ENCODE measurements around the gene LRRC58.

DNA sequence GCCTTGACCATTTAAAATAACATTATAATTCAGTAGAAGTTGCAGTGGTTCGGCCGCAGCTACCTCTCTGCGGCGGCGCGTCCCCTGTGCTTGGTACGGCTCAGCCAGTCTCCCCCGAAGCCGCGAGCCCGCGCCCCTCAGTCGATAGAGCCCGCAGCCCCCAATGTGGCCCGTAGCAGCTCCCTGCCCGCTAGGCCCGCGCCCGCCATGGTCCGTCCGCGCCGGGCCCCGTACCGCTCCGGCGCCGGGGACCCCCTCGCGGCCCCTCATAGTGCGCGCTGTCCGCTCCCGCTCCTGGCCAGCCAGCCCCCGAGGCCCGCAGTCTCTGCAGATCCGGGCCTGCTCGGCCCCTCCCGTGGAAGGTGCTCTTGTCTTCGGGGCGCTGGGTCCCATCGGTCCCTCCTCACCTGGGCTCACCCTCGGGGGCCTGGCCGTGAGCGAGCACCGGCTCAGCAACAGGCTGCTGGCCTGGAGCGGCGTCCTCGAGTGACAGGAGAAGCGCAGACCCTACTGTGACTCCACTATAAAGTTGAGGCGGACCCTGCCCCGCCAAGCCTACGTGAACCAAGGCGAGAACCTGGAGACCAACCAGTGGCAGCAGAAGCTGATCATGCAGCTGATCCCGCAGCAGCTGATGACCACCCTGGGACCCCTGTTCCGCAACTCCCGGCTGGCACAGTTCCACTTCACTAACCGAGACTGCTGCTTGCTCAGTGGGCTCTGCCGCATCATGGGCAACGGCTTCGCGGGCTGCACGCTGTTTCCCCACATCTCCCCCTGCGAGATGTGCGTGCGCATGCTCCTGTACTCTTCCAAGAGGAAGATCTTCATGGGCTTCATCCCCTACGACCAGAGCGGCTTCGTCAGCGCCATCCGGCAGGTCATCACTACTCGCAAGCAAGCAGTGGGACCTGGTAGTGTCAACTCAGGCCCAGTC, 42.4 kb downstream of the LRRC58 start:
- TF ChIP-seq POLR2A (IDR thresholded peaks at IDR 0.05): no peak
- no peak for TF ChIP-seq CTCF (IDR thresholded peaks at IDR 0.05)
- no peak for TF ChIP-seq EP300 (IDR thresholded peaks at IDR 0.05)
- TF ChIP-seq POLR2AphosphoS5 (IDR thresholded peaks at IDR 0.05): no peak

Measured in sigmoid colon (tissue), 4 donors.